ENCODE data around the gene LY6G6D.

The LY6G6D gene

GRCh38 chr6:31721351-31722020, 6.3 kb downstream of the LY6G6D start, which contains the start of gene LY6G6C:
TSS of gene LY6G6C (minus strand) at chr6:31721746. CDS start at chr6:31721679, 67 bp downstream.
- Histone ChIP-seq H3K27ac (ENCODE audit: low read depth, low read length) (no peak within 1 kb of the TSS), H3K4me3 (ENCODE audit: low read depth, low read length) (no peak within 1 kb of the TSS), H3K36me3 (ENCODE audit: control insufficient read depth, insufficient read depth, low read length) (peaks cover 13% of the 10 kb centered on the region), H3K9ac (ENCODE audit: low read length) (no peak within 1 kb of the TSS), H3K4me1 (ENCODE audit: control insufficient read depth, insufficient read depth, low read length) (peaks cover 22% of the 10 kb centered on the region), H3K9me3 (ENCODE audit: control insufficient read depth, insufficient read depth, low read depth, low read length) (no peaks in the 10 kb centered on the region), H3K27me3 (ENCODE audit: control insufficient read depth, insufficient read depth, low read length) (no peaks in the 10 kb centered on the region)

- H3K9ac ChIP-seq (ENCODE audit: low read length): no peak overlapping the region
- no peak overlapping the region for H3K27ac ChIP-seq (ENCODE audit: low read depth, low read length)
- H3K27me3 ChIP-seq (ENCODE audit: control insufficient read depth, insufficient read depth, low read length): no peaks in the 10 kb centered on the region
- H3K36me3 ChIP-seq (ENCODE audit: control insufficient read depth, insufficient read depth, low read length): peaks cover 20% of the 10 kb centered on the region
- H3K4me3 ChIP-seq (ENCODE audit: low read depth, low read length): no peak overlapping the region
- H3K9me3 ChIP-seq (ENCODE audit: control insufficient read depth, insufficient read depth, low read depth, low read length): no peaks in the 10 kb centered on the region
- peaks cover 22% of the 10 kb centered on the region for H3K4me1 ChIP-seq (ENCODE audit: control insufficient read depth, insufficient read depth, low read length)
Measured at GRCh38 chr6:31722173-31722572, 7.0 kb downstream of the LY6G6D start.

- peaks cover 10% of the 10 kb centered on the region for H3K4me1 ChIP-seq (ENCODE audit: control insufficient read depth, insufficient read depth, low read length)
- no peaks in the 10 kb centered on the region for H3K9me3 ChIP-seq (ENCODE audit: control insufficient read depth, insufficient read depth, low read depth, low read length)
- no peak within 1 kb of the TSS for H3K27ac ChIP-seq (ENCODE audit: low read depth, low read length)
- no peak within 1 kb of the TSS for H3K4me3 ChIP-seq (ENCODE audit: low read depth, low read length)
- H3K36me3 ChIP-seq (ENCODE audit: control insufficient read depth, insufficient read depth, low read length): peaks cover 27% of the 10 kb centered on the region
- no peaks in the 10 kb centered on the region for H3K27me3 ChIP-seq (ENCODE audit: control insufficient read depth, insufficient read depth, low read length)
- H3K9ac ChIP-seq (ENCODE audit: low read length): no peak within 1 kb of the TSS
Measured at GRCh38 chr6:31723245-31723979, 8.3 kb downstream of the LY6G6D start, which contains the start of gene MPIG6B. TSS of gene MPIG6B (plus strand) at chr6:31723373. CDS start at chr6:31723384, 11 bp downstream.

GRCh38 chr6:31723980-31724691, 9.0 kb downstream of the LY6G6D start:
- Histone ChIP-seq H3K36me3 (ENCODE audit: control insufficient read depth, insufficient read depth, low read length) (peaks cover 27% of the 10 kb centered on the region), H3K4me3 (ENCODE audit: low read depth, low read length) (no peak overlapping the region), H3K27me3 (ENCODE audit: control insufficient read depth, insufficient read depth, low read length) (no peaks in the 10 kb centered on the region), H3K4me1 (ENCODE audit: control insufficient read depth, insufficient read depth, low read length) (peaks cover 9% of the 10 kb centered on the region), H3K9me3 (ENCODE audit: control insufficient read depth, insufficient read depth, low read depth, low read length) (no peaks in the 10 kb centered on the region), H3K27ac (ENCODE audit: low read depth, low read length) (no peak overlapping the region), H3K9ac (ENCODE audit: low read length) (no peak overlapping the region)

GRCh38 chr6:31725502-31726350, 10.6 kb downstream of the LY6G6D start:
- Histone ChIP-seq H3K27ac (ENCODE audit: low read depth, low read length) (no peak overlapping the region), H3K4me1 (ENCODE audit: control insufficient read depth, insufficient read depth, low read length) (peaks cover 13% of the 10 kb centered on the region; the same call in 1 of the 2 replicates), H3K27me3 (ENCODE audit: control insufficient read depth, insufficient read depth, low read length) (no peaks in the 10 kb centered on the region), H3K9ac (ENCODE audit: low read length) (no peak overlapping the region), H3K4me3 (ENCODE audit: low read depth, low read length) (no peak overlapping the region), H3K9me3 (ENCODE audit: control insufficient read depth, insufficient read depth, low read depth, low read length) (no peaks in the 10 kb centered on the region), H3K36me3 (ENCODE audit: control insufficient read depth, insufficient read depth, low read length) (peaks cover 30% of the 10 kb centered on the region)

- Histone ChIP-seq H3K36me3 (ENCODE audit: control insufficient read depth, insufficient read depth, low read length) (peaks cover 43% of the 10 kb centered on the region), H3K4me1 (ENCODE audit: control insufficient read depth, insufficient read depth, low read length) (peaks cover 16% of the 10 kb centered on the region), H3K4me3 (ENCODE audit: low read depth, low read length) (no peak overlapping the region), H3K27ac (ENCODE audit: low read depth, low read length) (no peak overlapping the region), H3K27me3 (ENCODE audit: control insufficient read depth, insufficient read depth, low read length) (no peaks in the 10 kb centered on the region), H3K9me3 (ENCODE audit: control insufficient read depth, insufficient read depth, low read depth, low read length) (no peaks in the 10 kb centered on the region), H3K9ac (ENCODE audit: low read length) (no peak overlapping the region)
Measured at GRCh38 chr6:31727034-31727716, 12.0 kb downstream of the LY6G6D start.

- Histone ChIP-seq H3K4me1 (ENCODE audit: control insufficient read depth, insufficient read depth, low read length) (peaks cover 16% of the 10 kb centered on the region), H3K27me3 (ENCODE audit: control insufficient read depth, insufficient read depth, low read length) (no peaks in the 10 kb centered on the region), H3K36me3 (ENCODE audit: control insufficient read depth, insufficient read depth, low read length) (peaks cover 48% of the 10 kb centered on the region), H3K9ac (ENCODE audit: low read length) (no peak overlapping the region), H3K4me3 (ENCODE audit: low read depth, low read length) (peak overlapping the region; percentile 98), H3K9me3 (ENCODE audit: control insufficient read depth, insufficient read depth, low read depth, low read length) (no peaks in the 10 kb centered on the region), H3K27ac (ENCODE audit: low read depth, low read length) (no peak overlapping the region)
Measured at GRCh38 chr6:31727717-31728671, 12.8 kb downstream of the LY6G6D start.

GRCh38 chr6:31728767-31729514, 13.8 kb downstream of the LY6G6D start, which contains the start of gene DDAH2:
TSS of gene DDAH2 (minus strand) at chr6:31729299. CDS start at chr6:31729161, 138 bp downstream.
- Histone ChIP-seq H3K27ac (ENCODE audit: low read depth, low read length) (peak within 1 kb of the TSS; percentile 69; the same call in 1 of the 2 replicates), H3K27me3 (ENCODE audit: control insufficient read depth, insufficient read depth, low read length) (no peaks in the 10 kb centered on the region), H3K4me1 (ENCODE audit: control insufficient read depth, insufficient read depth, low read length) (peaks cover 16% of the 10 kb centered on the region), H3K36me3 (ENCODE audit: control insufficient read depth, insufficient read depth, low read length) (peaks cover 58% of the 10 kb centered on the region), H3K4me3 (ENCODE audit: low read depth, low read length) (peak within 1 kb of the TSS; percentile 98), H3K9ac (ENCODE audit: low read length) (peak within 1 kb of the TSS; percentile 82), H3K9me3 (ENCODE audit: control insufficient read depth, insufficient read depth, low read depth, low read length) (no peaks in the 10 kb centered on the region)

- H3K27ac ChIP-seq (ENCODE audit: low read depth, low read length): peak overlapping the region; percentile 69; the same call in 1 of the 2 replicates
- peaks cover 22% of the 10 kb centered on the region for H3K4me1 ChIP-seq (ENCODE audit: control insufficient read depth, insufficient read depth, low read length)
- peak overlapping the region; percentile 82 for H3K9ac ChIP-seq (ENCODE audit: low read length)
- H3K36me3 ChIP-seq (ENCODE audit: control insufficient read depth, insufficient read depth, low read length): peaks cover 63% of the 10 kb centered on the region
- H3K4me3 ChIP-seq (ENCODE audit: low read depth, low read length): peak overlapping the region; percentile 98
- H3K27me3 ChIP-seq (ENCODE audit: control insufficient read depth, insufficient read depth, low read length): no peaks in the 10 kb centered on the region
- H3K9me3 ChIP-seq (ENCODE audit: control insufficient read depth, insufficient read depth, low read depth, low read length): no peaks in the 10 kb centered on the region
Measured at GRCh38 chr6:31729515-31729978, 14.4 kb downstream of the LY6G6D start.

Data from HUES6 (cell line).